Measurements from ENCODE around the gene DTWD1.

- no peak for TF ChIP-seq SP1 (IDR thresholded peaks at IDR 0.05; ENCODE audit: low read depth, low read length)
- no peak for TF ChIP-seq RCOR1 (conservative IDR thresholded peaks at IDR 0.05; ENCODE audit: low read depth, low read length)
- no peak for TF ChIP-seq TCF12 (IDR thresholded peaks at IDR 0.05; ENCODE audit: low read depth, low read length)
- TF ChIP-seq, protein P1, sequence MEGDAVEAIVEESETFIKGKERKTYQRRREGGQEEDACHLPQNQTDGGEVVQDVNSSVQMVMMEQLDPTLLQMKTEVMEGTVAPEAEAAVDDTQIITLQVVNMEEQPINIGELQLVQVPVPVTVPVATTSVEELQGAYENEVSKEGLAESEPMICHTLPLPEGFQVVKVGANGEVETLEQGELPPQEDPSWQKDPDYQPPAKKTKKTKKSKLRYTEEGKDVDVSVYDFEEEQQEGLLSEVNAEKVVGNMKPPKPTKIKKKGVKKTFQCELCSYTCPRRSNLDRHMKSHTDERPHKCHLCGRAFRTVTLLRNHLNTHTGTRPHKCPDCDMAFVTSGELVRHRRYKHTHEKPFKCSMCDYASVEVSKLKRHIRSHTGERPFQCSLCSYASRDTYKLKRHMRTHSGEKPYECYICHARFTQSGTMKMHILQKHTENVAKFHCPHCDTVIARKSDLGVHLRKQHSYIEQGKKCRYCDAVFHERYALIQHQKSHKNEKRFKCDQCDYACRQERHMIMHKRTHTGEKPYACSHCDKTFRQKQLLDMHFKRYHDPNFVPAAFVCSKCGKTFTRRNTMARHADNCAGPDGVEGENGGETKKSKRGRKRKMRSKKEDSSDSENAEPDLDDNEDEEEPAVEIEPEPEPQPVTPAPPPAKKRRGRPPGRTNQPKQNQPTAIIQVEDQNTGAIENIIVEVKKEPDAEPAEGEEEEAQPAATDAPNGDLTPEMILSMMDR (IDR thresholded peaks at IDR 0.05 in 2 of 3, conservative IDR thresholded peaks at IDR 0.05 in 1 of 3; ENCODE audit: control insufficient read depth in 2 of 3, extremely low read depth in 1 of 3, insufficient read depth in 1 of 3, low read depth in 3 of 3, low read length in 3 of 3) = no peak
- no peak for TF ChIP-seq SMC3 (IDR thresholded peaks at IDR 0.05; ENCODE audit: borderline replicate concordance, low read length)
- TF ChIP-seq, protein P2, sequence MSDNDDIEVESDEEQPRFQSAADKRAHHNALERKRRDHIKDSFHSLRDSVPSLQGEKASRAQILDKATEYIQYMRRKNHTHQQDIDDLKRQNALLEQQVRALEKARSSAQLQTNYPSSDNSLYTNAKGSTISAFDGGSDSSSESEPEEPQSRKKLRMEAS (IDR thresholded peaks at IDR 0.05; ENCODE audit: low read depth, low read length) = no peak
- TF ChIP-seq YY1 (IDR thresholded peaks at IDR 0.05; ENCODE audit: low read depth, low read length) = no peak
- TF ChIP-seq POLR2AphosphoS5 (IDR thresholded peaks at IDR 0.05; ENCODE audit: low read length) = no peak
- no peak for TF ChIP-seq CREM (IDR thresholded peaks at IDR 0.05; ENCODE audit: low read depth)
- no peak for TF ChIP-seq IKZF1 (conservative IDR thresholded peaks at IDR 0.05)
- TF ChIP-seq SRF (IDR thresholded peaks at IDR 0.05; ENCODE audit: low read depth in 2 of 2, low read length in 2 of 2) = no peak
- no peak for TF ChIP-seq SUZ12 (IDR thresholded peaks at IDR 0.05; ENCODE audit: unreplicated experiment)
Measured at GRCh38 chr15:49664716-49665115, 43.9 kb downstream of the DTWD1 start.

All from GM12878 (cell line).